NCI-H510A treated with DMSO at 0.1 percent for 48 hours (cell line): ENCODE measurements around the gene FILIP1.

Experiments used
- DNase-seq: peaks from one replicate; lab custom pipeline; 2025; lab: John Stamatoyannopoulos, UW

Gene FILIP1

DNA sequence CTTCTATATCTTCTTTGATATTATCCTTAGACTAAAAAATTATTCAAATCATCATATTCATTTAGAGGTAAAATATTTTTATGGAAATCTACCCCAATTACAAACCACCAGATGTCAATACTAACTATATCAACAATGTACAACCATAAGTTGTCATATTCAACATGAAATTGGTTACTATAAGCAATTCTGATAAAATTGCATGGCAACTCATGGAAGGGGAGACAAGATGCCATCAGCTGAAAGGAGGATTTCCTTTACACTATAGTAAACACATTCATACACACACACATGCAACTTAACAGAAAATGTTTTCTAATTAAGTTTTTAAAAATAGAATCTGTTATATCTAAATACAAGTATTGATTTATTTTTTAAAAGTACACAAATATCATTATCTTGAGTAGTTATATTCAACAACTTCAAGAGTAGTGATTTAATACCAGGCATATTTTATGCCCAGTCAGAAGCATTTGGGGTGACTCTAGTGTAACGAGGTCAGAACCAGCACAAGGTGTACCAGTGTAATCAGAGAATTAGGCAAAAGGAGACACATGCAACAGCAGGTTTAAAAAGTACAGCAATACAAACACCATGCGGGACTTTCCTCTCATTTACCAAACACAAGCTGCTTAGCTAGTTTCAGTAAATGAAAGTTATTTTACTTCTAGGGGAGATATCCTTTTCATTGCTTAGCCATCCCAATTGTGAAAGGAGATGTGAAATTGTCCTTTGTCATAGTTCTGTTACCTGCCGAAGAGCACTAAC lies 1.0 kb downstream of the FILIP1 start:
- DNase-seq = no peak

GRCh38 chr6:75491291-75491690 lies 2.3 kb downstream of the FILIP1 start:
- DNase-seq = no peak

- DNase-seq = no peak
Observed at GRCh38 chr6:75490706-75491105, 2.9 kb downstream of the FILIP1 start.

DNA sequence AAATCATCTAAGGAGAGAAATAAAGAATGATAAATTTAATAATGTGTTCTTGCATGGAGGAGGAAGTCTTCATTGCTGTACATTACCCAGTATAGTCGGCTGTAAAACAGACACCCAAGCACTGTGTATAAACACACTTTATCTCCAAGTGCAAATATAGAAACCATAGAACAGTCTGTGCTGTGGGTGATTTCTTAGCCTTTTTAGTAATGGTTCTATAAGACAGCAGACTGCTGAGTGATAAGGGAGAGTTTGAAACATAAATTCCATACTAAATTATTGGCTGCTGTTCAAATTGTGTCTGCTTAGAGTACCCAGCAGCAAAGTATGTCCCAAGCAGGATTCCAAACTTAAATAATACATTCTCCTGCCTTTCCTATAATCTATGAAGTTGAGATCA lies 4.6 kb downstream of the FILIP1 start:
- no peak for DNase-seq

DNA sequence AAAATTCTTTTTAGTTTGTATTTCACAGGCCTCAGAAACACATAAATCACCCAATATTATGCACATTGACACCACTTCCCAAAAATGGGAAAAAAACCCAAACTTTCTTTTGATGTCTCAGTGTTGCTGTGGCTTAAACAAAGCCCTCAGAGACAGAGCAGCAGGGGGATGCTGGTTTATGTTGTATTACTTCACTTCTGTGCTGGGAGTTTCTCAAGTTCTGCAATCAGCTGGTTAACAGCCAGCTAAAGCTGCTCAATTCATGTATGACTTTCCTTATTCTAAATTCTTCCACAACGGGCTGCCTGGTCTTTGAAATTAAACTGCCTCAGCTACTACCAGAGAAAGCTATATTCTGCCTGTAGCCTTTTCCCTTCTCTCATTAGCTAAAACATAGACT lies 5.6 kb downstream of the FILIP1 start:
- DNase-seq = no peak

- no peak for DNase-seq
Observed at GRCh38 chr6:75486850-75487518, 6.6 kb downstream of the FILIP1 start.

GRCh38 chr6:75484535-75484934 lies 9.1 kb downstream of the FILIP1 start:
- no peak for DNase-seq

DNA sequence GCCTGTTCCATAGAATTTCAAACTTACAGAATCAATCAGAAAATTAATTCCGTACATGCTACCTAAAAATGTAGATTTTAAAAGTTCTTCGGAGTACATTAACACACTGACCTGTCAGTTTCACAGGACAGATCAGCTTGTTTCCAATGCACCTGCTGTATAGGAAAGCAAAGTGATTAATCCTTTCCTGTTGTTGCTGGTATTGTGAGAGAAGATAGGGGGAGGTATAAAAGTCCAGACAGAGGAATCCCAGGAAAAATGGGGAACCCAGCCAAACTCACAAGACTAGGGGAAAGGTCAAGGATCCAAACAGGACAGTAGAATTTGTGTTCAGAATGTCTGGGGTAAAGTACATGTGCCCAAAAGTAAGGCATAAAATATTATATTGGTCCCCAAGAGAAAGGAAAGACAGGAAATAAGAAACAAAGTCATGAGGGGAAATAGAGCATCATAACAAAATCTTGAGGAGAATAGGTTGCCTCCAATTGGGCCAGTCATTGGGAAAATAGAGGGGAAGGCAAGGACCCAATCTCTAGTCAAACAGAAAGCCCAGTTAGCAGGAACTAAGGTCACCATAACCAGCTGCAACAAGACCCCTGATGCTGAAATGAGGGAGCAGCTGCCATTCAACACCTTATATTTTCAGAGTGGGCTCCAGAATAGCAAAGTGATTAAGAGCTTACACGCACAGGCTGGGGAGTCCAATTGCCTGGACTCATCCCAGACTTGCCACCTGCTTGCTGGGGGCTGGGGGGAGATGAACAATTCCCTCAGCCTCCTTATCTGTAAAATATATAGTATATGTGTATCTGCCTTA lies 10.3 kb downstream of the FILIP1 start:
- no peak for DNase-seq

DNA sequence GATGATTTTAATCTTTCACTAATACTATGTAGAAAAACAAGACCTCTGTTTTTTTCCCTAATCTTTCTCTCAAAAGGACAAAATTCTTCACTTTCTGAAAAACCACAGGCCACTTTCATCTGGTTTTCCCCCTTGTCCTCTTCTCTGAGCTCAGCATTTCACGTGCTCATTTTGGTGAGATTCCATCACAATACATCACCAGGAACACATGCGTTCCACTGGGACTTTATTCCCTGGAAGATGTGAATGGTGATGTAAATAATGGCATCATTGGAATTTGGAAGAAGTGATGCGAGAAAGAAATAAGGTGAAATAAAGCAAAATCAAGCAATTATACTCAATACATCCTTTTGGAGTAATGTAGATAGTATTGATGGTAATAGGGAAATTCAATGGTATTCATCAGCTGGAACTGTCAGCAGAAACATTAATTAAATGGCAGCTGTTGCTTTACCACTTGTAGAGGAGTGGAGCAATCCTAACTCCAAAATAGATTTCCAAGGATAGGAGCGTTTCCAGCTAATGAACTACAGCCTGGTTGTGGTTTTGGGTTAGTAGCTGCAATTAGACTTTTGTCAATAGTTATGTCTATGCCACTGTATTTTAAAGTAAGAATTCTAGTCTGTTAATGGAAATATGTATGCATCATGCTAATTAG lies 11.5 kb downstream of the FILIP1 start:
- no peak for DNase-seq

DNA sequence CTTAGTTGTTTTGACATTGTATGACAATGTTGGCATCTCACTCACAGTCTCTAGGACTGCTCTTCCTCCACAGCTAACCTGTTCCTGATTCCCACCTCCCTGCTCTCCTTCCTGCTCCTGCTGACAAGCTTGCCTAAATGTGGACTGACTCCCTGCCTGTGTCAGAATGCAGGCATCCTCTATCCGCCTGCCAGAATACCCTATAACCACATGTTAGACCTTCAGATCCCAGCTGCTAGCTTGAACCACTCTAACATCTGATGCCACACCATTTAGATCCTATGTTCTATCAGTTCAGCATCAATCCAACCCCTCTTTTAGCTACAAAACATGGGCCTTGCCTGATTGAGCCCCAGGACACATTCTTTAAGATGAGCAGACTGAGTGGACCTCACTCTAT lies 12.2 kb downstream of the FILIP1 start:
- no peak for DNase-seq

DNA sequence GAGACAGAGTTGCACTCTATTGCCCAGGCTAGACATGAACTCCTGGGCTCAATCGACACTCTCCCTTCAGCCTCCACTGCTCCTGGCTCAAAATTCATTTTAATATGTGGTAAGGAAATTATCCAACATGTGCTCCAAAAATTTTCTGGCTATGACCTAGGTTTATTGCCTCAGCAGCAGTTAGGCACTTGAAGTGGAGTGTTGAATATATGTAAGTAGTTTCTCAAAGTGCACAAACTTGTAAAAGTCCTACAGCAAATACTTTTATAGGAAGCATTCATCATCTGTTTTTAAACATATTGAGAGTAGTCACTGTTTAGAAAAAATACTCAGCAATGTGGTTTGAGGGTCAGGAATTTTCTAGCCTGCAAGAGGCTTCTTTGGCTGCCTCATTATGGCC lies 13.2 kb downstream of the FILIP1 start:
- DNase-seq = no peak

- no peak for DNase-seq
Observed at GRCh38 chr6:75479712-75480111, 13.9 kb downstream of the FILIP1 start.

- DNase-seq = no peak
Observed at GRCh38 chr6:75478929-75479328, 14.7 kb downstream of the FILIP1 start.

GRCh38 chr6:75472885-75473284 lies 20.7 kb downstream of the FILIP1 start:
- no peak for DNase-seq

GRCh38 chr6:75467966-75468365 lies 25.6 kb downstream of the FILIP1 start:
- no peak for DNase-seq

GRCh38 chr6:75467284-75467683 lies 26.3 kb downstream of the FILIP1 start:
- no peak for DNase-seq

- DNase-seq = no peak
Observed at GRCh38 chr6:75466636-75467035, 27.0 kb downstream of the FILIP1 start.

- DNase-seq = no peak
Observed at GRCh38 chr6:75463908-75464307, 29.7 kb downstream of the FILIP1 start.

DNA sequence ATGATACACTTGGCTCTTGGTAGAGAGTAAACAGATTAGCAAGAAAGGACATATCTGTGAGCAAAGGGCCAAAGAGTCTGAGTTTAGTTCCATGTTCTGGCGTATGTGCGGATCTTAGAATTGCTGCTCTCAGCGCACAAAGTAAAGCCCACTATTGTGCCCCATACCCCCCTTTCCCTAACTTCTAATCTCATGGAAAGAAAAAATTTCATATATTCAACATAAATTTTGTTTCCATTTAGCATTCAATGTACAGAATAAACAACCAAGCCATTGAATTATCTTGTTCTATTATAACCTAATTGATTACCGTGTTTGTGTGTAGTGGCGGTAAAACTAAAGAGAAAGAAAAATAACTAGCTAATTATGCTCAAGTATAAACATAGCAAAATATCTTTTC lies 30.5 kb downstream of the FILIP1 start:
- no peak for DNase-seq

DNA sequence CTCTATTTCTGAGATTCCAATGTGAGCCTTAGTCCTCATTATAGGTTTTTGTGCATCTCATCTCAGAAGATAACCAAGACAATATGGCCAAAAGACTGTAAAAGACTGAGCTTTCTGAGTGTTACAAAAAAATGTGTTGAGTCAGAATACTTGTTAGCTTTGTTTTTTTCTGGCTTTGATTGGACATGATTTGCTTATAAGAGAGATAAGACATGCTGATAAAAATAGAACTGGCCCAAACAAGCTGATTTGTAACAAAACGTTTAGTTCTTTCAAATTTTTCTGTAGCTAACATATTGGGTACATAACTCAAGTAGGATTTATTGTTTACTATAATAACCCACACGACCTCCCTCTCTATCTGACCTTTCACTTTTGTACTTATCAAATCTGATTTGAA lies 32.9 kb downstream of the FILIP1 start:
- no peak for DNase-seq

- DNase-seq = no peak
Observed at GRCh38 chr6:75458895-75459294, 34.7 kb downstream of the FILIP1 start.

DNA sequence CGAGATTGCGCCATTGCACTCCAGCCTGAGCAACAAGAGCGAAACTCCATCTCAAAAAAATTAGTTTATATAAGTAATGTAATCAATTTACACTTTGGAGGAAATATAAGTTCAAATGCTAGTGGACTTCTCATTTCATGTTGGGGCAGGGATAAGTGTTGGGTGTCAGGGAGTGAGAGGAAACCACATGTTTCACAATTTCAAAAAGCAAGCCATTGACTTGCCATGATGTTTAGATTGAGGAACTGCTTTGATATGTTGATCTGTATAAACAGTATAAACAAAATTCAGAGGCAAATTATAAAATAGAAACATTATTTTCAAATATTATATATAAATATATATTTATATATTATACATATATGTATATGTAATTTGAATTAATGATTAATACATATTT lies 42.7 kb downstream of the FILIP1 start:
- DNase-seq = no peak
